GM23338 (cell line): ENCODE measurements around the gene PKDCC. TPM values are rescaled to one million over a fixed set of nuclear protein-coding genes. Genes with fewer than 3 reads are reported as not detected.

Source experiments
- ETS1 ChIP-seq: IDR thresholded peaks from 2 replicates; pipeline ENCODE4 v1.6.1; 2016; ENCODE audit warnings: antibody characterized with exemption
- JUNB ChIP-seq: IDR thresholded peaks from one replicate; pipeline ENCODE4 v1.6.1; 2016; ENCODE audit warnings: antibody characterized with exemption; ENCODE audit not compliant: unreplicated experiment
- NANOG ChIP-seq: IDR thresholded peaks from 2 replicates; pipeline ENCODE4 v1.6.1; 2016; ENCODE audit warnings: antibody characterized with exemption, borderline replicate concordance
- POLR2AphosphoS5 ChIP-seq: IDR thresholded peaks from 2 replicates; pipeline ENCODE4 v1.6.1; 2016; ENCODE audit warnings: antibody characterized with exemption, low read depth
- ZNF331 ChIP-seq: fragments of 250-450 bp; sonication (Bioruptor Pico); IDR thresholded peaks from 2 replicates; pipeline ENCODE4 v1.5.0; 2020; ENCODE audit warnings: low read depth, mild to moderate bottlenecking, moderate library complexity
- polyA plus RNA-seq: library from polyadenylated mRNA; unstranded; fragments of >200 nt; fragmentation: Nextera tagmentation; extraction: Ambion mirVana; gene quantifications from 2 replicates; pipeline ENCODE4 v1.2.1, GENCODE V29; 2016
- total RNA-seq: library from RNA; depleted of rRNA; stranded (reverse); fragments of >200 nt; shearing (Covaris generic); gene quantifications from 2 replicates; pipeline ENCODE4 v1.2.3, GENCODE V29; 2014
- TF ChIP-seq, protein P1 (sequence below): fragments of 250-450 bp; sonication (Bioruptor Pico); IDR thresholded peaks from 2 replicates; pipeline ENCODE4 v1.5.0; 2020; ENCODE audit warnings: mild to moderate bottlenecking, moderate library complexity

The PKDCC gene
- total and polyA plus RNA-seq, 2 experiments from 2014 or later: 7.0 to 44.8 TPM

GRCh38 chr2:42098571-42099437 lies 51.0 kb downstream of the PKDCC start (continued):
- TF ChIP-seq, protein P1, sequence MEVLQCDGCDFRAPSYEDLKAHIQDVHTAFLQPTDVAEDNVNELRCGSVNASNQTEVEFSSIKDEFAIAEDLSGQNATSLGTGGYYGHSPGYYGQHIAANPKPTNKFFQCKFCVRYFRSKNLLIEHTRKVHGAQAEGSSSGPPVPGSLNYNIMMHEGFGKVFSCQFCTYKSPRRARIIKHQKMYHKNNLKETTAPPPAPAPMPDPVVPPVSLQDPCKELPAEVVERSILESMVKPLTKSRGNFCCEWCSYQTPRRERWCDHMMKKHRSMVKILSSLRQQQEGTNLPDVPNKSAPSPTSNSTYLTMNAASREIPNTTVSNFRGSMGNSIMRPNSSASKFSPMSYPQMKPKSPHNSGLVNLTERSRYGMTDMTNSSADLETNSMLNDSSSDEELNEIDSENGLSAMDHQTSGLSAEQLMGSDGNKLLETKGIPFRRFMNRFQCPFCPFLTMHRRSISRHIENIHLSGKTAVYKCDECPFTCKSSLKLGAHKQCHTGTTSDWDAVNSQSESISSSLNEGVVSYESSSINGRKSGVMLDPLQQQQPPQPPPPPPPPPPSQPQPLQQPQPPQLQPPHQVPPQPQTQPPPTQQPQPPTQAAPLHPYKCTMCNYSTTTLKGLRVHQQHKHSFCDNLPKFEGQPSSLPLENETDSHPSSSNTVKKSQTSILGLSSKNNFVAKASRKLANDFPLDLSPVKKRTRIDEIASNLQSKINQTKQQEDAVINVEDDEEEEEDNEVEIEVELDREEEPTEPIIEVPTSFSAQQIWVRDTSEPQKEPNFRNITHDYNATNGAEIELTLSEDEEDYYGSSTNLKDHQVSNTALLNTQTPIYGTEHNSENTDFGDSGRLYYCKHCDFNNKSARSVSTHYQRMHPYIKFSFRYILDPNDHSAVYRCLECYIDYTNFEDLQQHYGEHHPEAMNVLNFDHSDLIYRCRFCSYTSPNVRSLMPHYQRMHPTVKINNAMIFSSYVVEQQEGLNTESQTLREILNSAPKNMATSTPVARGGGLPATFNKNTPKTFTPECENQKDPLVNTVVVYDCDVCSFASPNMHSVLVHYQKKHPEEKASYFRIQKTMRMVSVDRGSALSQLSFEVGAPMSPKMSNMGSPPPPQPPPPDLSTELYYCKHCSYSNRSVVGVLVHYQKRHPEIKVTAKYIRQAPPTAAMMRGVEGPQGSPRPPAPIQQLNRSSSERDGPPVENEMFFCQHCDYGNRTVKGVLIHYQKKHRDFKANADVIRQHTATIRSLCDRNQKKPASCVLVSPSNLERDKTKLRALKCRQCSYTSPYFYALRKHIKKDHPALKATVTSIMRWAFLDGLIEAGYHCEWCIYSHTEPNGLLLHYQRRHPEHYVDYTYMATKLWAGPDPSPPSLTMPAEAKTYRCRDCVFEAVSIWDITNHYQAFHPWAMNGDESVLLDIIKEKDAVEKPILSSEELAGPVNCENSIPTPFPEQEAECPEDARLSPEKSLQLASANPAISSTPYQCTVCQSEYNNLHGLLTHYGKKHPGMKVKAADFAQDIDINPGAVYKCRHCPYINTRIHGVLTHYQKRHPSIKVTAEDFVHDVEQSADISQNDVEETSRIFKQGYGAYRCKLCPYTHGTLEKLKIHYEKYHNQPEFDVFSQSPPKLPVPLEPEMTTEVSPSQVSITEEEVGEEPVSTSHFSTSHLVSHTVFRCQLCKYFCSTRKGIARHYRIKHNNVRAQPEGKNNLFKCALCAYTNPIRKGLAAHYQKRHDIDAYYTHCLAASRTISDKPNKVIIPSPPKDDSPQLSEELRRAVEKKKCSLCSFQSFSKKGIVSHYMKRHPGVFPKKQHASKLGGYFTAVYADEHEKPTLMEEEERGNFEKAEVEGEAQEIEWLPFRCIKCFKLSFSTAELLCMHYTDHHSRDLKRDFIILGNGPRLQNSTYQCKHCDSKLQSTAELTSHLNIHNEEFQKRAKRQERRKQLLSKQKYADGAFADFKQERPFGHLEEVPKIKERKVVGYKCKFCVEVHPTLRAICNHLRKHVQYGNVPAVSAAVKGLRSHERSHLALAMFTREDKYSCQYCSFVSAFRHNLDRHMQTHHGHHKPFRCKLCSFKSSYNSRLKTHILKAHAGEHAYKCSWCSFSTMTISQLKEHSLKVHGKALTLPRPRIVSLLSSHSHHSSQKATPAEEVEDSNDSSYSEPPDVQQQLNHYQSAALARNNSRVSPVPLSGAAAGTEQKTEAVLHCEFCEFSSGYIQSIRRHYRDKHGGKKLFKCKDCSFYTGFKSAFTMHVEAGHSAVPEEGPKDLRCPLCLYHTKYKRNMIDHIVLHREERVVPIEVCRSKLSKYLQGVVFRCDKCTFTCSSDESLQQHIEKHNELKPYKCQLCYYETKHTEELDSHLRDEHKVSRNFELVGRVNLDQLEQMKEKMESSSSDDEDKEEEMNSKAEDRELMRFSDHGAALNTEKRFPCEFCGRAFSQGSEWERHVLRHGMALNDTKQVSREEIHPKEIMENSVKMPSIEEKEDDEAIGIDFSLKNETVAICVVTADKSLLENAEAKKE (CRISPR knock-in tag): no peak
- no peak for TF ChIP-seq POLR2AphosphoS5
- TF ChIP-seq NANOG: no peak
- TF ChIP-seq ETS1: no peak
- no peak for TF ChIP-seq JUNB
- TF ChIP-seq ZNF331 (CRISPR knock-in tag): no peak
